Keratinocyte (primary cell): ENCODE results near the gene NADSYN1. TPM values are rescaled to one million over a fixed set of nuclear protein-coding genes. Genes with fewer than 3 reads are reported as not detected.

Experiments
- DNase-seq: peaks from one replicate; pipeline ENCODE4 v3.0.0-alpha.2; 2011; ENCODE audit warnings: low read depth, missing footprints, low spot score
- FAIRE-seq: peaks from 2 replicates; lab custom pipeline; 2011; peaks lifted over from hg19 to GRCh38; lab: Jason Lieb, UNC
- H2AFZ ChIP-seq: 2 replicates; pipeline ENCODE4 v1.6.0; 2012; ENCODE audit warnings: low read length, control low read depth, inconsistent platforms; ENCODE audit not compliant: control insufficient read depth
- H3K27ac ChIP-seq: 2 replicates; pipeline ENCODE4 v1.5.1; 2011; ENCODE audit warnings: low read length; ENCODE audit not compliant: control insufficient read depth, insufficient read depth
- H3K27me3 ChIP-seq: 3 replicates; pipeline ENCODE4 v1.6.0; 2011; ENCODE audit warnings: low read length; ENCODE audit not compliant: control insufficient read depth, insufficient read depth; ENCODE audit errors: extremely low read depth
- H3K36me3 ChIP-seq, 2 experiments: 2 replicates in 1 of 2; 3 replicates in 1 of 2; pipeline ENCODE4 v1.5.1; 2011; ENCODE audit warnings: low read length in 2 of 2, mild to moderate bottlenecking in 1 of 2; ENCODE audit not compliant: control insufficient read depth in 2 of 2, insufficient read depth in 2 of 2; ENCODE audit errors: extremely low read depth in 1 of 2
- H3K4me1 ChIP-seq: 3 replicates; pipeline ENCODE4 v1.5.1; 2011; ENCODE audit warnings: low read length; ENCODE audit not compliant: control insufficient read depth, insufficient read depth; ENCODE audit errors: extremely low read depth
- H3K4me2 ChIP-seq: 3 replicates; pipeline ENCODE4 v1.6.0; 2011; ENCODE audit warnings: low read depth, low read length; ENCODE audit not compliant: control insufficient read depth, insufficient read depth; ENCODE audit errors: extremely low read depth
- H3K4me3 ChIP-seq, 3 experiments: fragments of 200-600 bp in 1 of 3; sonication (generic) in 1 of 3; 2 replicates in 2 of 3; 3 replicates in 1 of 3; pipeline ENCODE4 v1.5.1; 2011 to 2016; ENCODE audit warnings: low read length in 3 of 3, mild to moderate bottlenecking in 3 of 3, control low read depth in 2 of 3, inconsistent platforms in 1 of 3, low read depth in 1 of 3, mixed read lengths in 1 of 3, mixed run types in 1 of 3, moderate library complexity in 1 of 3; ENCODE audit not compliant: control insufficient read depth in 2 of 3, insufficient read depth in 2 of 3; ENCODE audit errors: extremely low read depth in 1 of 3
- H3K79me2 ChIP-seq: 2 replicates; pipeline ENCODE4 v1.6.0; 2012; ENCODE audit warnings: low read length; ENCODE audit not compliant: control insufficient read depth, insufficient read depth
- H3K9ac ChIP-seq: 3 replicates; pipeline ENCODE4 v1.6.0; 2011; ENCODE audit warnings: low read length; ENCODE audit not compliant: control insufficient read depth, insufficient read depth; ENCODE audit errors: extremely low read depth
- H3K9me1 ChIP-seq: 3 replicates; pipeline ENCODE4 v1.6.0; 2011; ENCODE audit warnings: low read length; ENCODE audit not compliant: control insufficient read depth, insufficient read depth; ENCODE audit errors: extremely low read depth
- H3K9me3 ChIP-seq: 2 replicates; pipeline ENCODE4 v1.5.1; 2012; ENCODE audit warnings: low read depth, low read length; ENCODE audit not compliant: control insufficient read depth
- H4K20me1 ChIP-seq: 3 replicates; pipeline ENCODE4 v1.6.0; 2011; ENCODE audit warnings: low read length; ENCODE audit not compliant: control insufficient read depth, insufficient read depth; ENCODE audit errors: extremely low read depth
- EZH2 ChIP-seq: IDR thresholded peaks from one replicate; pipeline ENCODE4 v1.6.1; 2012; ENCODE audit warnings: inconsistent platforms, mild to moderate bottlenecking, low read length, moderate library complexity
- dilution Hi-C: fragments of 300-500 bp; cut with MboI; formaldehyde crosslinking; loops from one replicate; pipeline ENCODE4 v1.7.0; 2020; ENCODE audit warnings: low sequenced_read_pairs; ENCODE audit not compliant: extremely low pct_ligation_motif_present
- polyA plus RNA-seq, 5 experiments: library from polyadenylated mRNA; depleted of rRNA in 3 of 5; stranded (reverse) in 3 of 5; stranded (forward) in 1 of 5; unstranded in 1 of 5; fragments of >200 nt; gene quantifications; 1 replicate in 1 of 5; 2 replicates in 3 of 5; 3 replicates in 1 of 5; pipeline versions ENCODE4 v1.2.1 to v1.2.3, GENCODE V29; 2011 to 2012; ENCODE audit warnings: missing spikeins in 2 of 5, low read depth in 1 of 5, low replicate concordance in 1 of 5
- TF ChIP-seq, protein P1 (sequence below), 3 experiments: IDR thresholded peaks in 1 of 3; conservative IDR thresholded peaks in 1 of 3; optimal IDR thresholded peaks in 1 of 3; 2 replicates in 2 of 3; 3 replicates in 1 of 3; pipeline versions ENCODE3 to v1.5.1; 2011; ENCODE audit warnings: low read length in 3 of 3, mild to moderate bottlenecking in 3 of 3, moderate library complexity in 2 of 3, control low read depth in 1 of 3, inconsistent platforms in 1 of 3; ENCODE audit not compliant: insufficient read depth in 2 of 3; ENCODE audit errors: extremely low read depth in 1 of 3

NADSYN1 gene
- polyA plus RNA-seq, 1 donor (not counting 4 experiments of a cell fraction or from before 2014, with no cell fraction given): 51.5 TPM

GRCh38 chr11:71542382-71542781 is 89.4 kb downstream of the NADSYN1 start:
- FAIRE-seq (no peak), DNase-seq (no peak)
- Histone ChIP-seq H3K4me2 (no peak overlapping the region), H3K79me2 (no peaks in the 10 kb centered on the region), H3K27ac (no peak overlapping the region), H2AFZ (no peak overlapping the region), H3K9me3 (no peaks in the 10 kb centered on the region), H3K9ac (no peak overlapping the region), H3K36me3 (no peaks in the 10 kb centered on the region), H4K20me1 (no peaks in the 10 kb centered on the region), H3K27me3 (no peaks in the 10 kb centered on the region), H3K4me1 (no peaks in the 10 kb centered on the region), H3K9me1 (no peaks in the 10 kb centered on the region), H3K4me3 (no peak overlapping the region)
- dilution Hi-C loops: no loop called here
- TF ChIP-seq EZH2: no peak
- TF ChIP-seq, protein P1, sequence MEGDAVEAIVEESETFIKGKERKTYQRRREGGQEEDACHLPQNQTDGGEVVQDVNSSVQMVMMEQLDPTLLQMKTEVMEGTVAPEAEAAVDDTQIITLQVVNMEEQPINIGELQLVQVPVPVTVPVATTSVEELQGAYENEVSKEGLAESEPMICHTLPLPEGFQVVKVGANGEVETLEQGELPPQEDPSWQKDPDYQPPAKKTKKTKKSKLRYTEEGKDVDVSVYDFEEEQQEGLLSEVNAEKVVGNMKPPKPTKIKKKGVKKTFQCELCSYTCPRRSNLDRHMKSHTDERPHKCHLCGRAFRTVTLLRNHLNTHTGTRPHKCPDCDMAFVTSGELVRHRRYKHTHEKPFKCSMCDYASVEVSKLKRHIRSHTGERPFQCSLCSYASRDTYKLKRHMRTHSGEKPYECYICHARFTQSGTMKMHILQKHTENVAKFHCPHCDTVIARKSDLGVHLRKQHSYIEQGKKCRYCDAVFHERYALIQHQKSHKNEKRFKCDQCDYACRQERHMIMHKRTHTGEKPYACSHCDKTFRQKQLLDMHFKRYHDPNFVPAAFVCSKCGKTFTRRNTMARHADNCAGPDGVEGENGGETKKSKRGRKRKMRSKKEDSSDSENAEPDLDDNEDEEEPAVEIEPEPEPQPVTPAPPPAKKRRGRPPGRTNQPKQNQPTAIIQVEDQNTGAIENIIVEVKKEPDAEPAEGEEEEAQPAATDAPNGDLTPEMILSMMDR (optimal IDR thresholded peaks at IDR 0.05 in 1 of 3, IDR thresholded peaks at IDR 0.05 in 1 of 3, conservative IDR thresholded peaks at IDR 0.05 in 1 of 3; ENCODE audit: extremely low read depth in 1 of 3, insufficient read depth in 2 of 3, low read length in 3 of 3): no peak

DNA sequence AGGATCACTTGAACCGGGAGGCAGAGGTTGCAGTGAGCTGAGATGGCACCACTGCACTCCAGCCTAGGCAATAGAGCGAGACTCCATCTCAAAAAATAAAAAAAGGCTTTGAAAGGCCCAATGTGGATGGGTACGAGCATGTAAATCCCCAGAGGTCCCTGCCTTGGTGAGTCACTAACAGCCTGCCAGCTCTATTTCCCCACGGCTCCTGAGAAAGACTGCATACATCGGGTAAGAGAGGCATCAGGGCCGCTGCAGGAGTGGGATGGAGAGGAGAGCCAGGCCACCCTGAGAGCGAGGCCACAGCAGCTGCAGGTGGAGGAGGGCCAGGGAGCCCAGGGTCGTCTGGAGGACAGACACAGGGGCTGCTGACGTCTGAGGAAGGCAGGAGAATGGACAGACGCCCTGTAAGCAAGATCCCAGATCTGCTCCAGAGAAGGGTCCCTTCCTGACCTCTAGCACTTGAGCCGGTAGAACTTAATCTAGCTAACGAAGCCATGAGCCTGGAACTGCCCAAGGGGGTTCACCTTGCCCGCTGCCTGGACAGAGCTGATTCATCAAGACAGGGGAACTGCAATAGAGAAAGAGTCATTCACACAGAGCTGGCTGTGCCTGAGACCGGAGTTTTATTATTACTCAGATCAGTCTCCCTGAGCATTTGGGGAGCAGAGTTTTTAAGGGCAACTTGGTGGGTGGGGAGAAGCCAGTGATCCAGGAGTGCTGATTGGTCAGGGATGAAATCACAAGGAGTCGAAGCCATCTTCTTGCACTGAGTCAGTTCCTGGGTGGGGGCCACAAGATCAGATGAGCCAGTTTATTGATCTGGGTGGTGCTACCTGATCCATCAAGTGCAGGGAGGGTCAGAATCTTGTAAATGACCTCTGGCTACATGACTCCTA is 90.1 kb downstream of the NADSYN1 start:
- no peaks in the 10 kb centered on the region for H3K27me3 ChIP-seq
- dilution Hi-C loops: no loop called here
- no peaks in the 10 kb centered on the region for H3K4me1 ChIP-seq
- no peaks in the 10 kb centered on the region for H3K79me2 ChIP-seq
- no peak overlapping the region for H3K4me2 ChIP-seq
- no peaks in the 10 kb centered on the region for H3K36me3 ChIP-seq
- H3K9ac ChIP-seq: no peak overlapping the region
- DNase-seq (no peak), FAIRE-seq (no peak)
- no peaks in the 10 kb centered on the region for H4K20me1 ChIP-seq
- H2AFZ ChIP-seq: no peak overlapping the region
- TF ChIP-seq EZH2: no peak
- TF ChIP-seq, protein P1 (optimal IDR thresholded peaks at IDR 0.05 in 1 of 3, IDR thresholded peaks at IDR 0.05 in 1 of 3, conservative IDR thresholded peaks at IDR 0.05 in 1 of 3; ENCODE audit: extremely low read depth in 1 of 3, insufficient read depth in 2 of 3, low read length in 3 of 3): no peak
- H3K9me3 ChIP-seq: no peaks in the 10 kb centered on the region
- H3K4me3 ChIP-seq: no peak overlapping the region
- no peak overlapping the region for H3K27ac ChIP-seq
- H3K9me1 ChIP-seq: no peaks in the 10 kb centered on the region
